ENCODE data around the gene ONECUT1.

Gene ONECUT1

GRCh38 chr15:52784799-52785671 is 5.1 kb downstream of the ONECUT1 start:
- TF ChIP-seq CTCF (IDR thresholded peaks at IDR 0.05; ENCODE audit: low read depth, low read length), result no peak
- no peak for DNase-seq
- Histone ChIP-seq H3K36me3 (no peaks in the 10 kb centered on the region), H3K4me1 (no peaks in the 10 kb centered on the region), H3K27me3 (peaks cover 96% of the 10 kb centered on the region), H3K4me3 (ENCODE audit: low read depth, low read length) (no peak overlapping the region), H3K9me3 (no peaks in the 10 kb centered on the region)

GRCh38 chr15:52783929-52784798 is 6.0 kb downstream of the ONECUT1 start:
- no peaks in the 10 kb centered on the region for H3K36me3 ChIP-seq
- no peaks in the 10 kb centered on the region for H3K9me3 ChIP-seq
- no peak overlapping the region for H3K4me3 ChIP-seq (ENCODE audit: low read depth, low read length)
- peak; percentile 73 for TF ChIP-seq CTCF (IDR thresholded peaks at IDR 0.05; ENCODE audit: low read depth, low read length)
- peak; percentile 74 for DNase-seq
- H3K27me3 ChIP-seq, result peaks cover 95% of the 10 kb centered on the region
- no peaks in the 10 kb centered on the region for H3K4me1 ChIP-seq

GRCh38 chr15:52783191-52783829 is 6.8 kb downstream of the ONECUT1 start:
- peaks cover 91% of the 10 kb centered on the region for H3K27me3 ChIP-seq

GRCh38 chr15:52782514-52782913 is 7.6 kb downstream of the ONECUT1 start:
- TF ChIP-seq CTCF (IDR thresholded peaks at IDR 0.05; ENCODE audit: low read depth, low read length), result no peak

More at GRCh38 chr15:52783191-52783829, 6.8 kb downstream of the ONECUT1 start:
- H3K4me3 ChIP-seq (ENCODE audit: low read depth, low read length), result no peak overlapping the region
- H3K9me3 ChIP-seq, result no peaks in the 10 kb centered on the region
- no peak for DNase-seq
- no peaks in the 10 kb centered on the region for H3K4me1 ChIP-seq
- H3K36me3 ChIP-seq, result no peaks in the 10 kb centered on the region
- no peak for TF ChIP-seq CTCF (IDR thresholded peaks at IDR 0.05; ENCODE audit: low read depth, low read length)

GRCh38 chr15:52780172-52780980 is 9.8 kb downstream of the ONECUT1 start:
- peak; percentile 96 for TF ChIP-seq CTCF (IDR thresholded peaks at IDR 0.05; ENCODE audit: low read depth, low read length)
- Histone ChIP-seq H3K4me3 (ENCODE audit: low read depth, low read length) (no peak overlapping the region), H3K36me3 (no peaks in the 10 kb centered on the region), H3K4me1 (no peaks in the 10 kb centered on the region), H3K9me3 (no peaks in the 10 kb centered on the region), H3K27me3 (peaks cover 93% of the 10 kb centered on the region)
- peak; percentile 58 for DNase-seq

More at GRCh38 chr15:52782514-52782913, 7.6 kb downstream of the ONECUT1 start:
- Histone ChIP-seq H3K4me3 (ENCODE audit: low read depth, low read length) (no peak overlapping the region), H3K4me1 (no peaks in the 10 kb centered on the region), H3K27me3 (peaks cover 91% of the 10 kb centered on the region), H3K36me3 (no peaks in the 10 kb centered on the region), H3K9me3 (no peaks in the 10 kb centered on the region)
- no peak for DNase-seq

Data from BE2C (cell line).